HepG2 (cell line): Measurements from ENCODE around the gene BMPR2. TPM values are rescaled to one million over a fixed set of nuclear protein-coding genes. Genes with fewer than 3 reads are reported as not detected.
A peak's percentile ranks its signal among the peaks of the same experiment; 100 is the strongest.

Experiments used
- AFF4 ChIP-seq: sonication (generic); formaldehyde crosslinking; IDR thresholded peaks from 2 replicates; pipeline ENCODE4 v1.4.0; 2020; ENCODE audit warnings: missing genetic modification reagents
- FLYWCH1 ChIP-seq: sonication (generic); formaldehyde crosslinking; IDR thresholded peaks from 2 replicates; pipeline ENCODE4 v1.8.1; 2023; ENCODE audit warnings: mild to moderate bottlenecking, missing genetic modification reagents
- HNF1A ChIP-seq, 2 experiments: sonication (generic) in 1 of 2; formaldehyde crosslinking in 1 of 2; IDR thresholded peaks; 2 replicates each; pipeline versions ENCODE4 v1.4.0 to v1.6.1; 2016 to 2020; ENCODE audit warnings: borderline replicate concordance in 1 of 2, low read depth in 1 of 2, mild to moderate bottlenecking in 1 of 2, missing genetic modification reagents in 1 of 2
- KAT7 ChIP-seq: IDR thresholded peaks from 2 replicates; pipeline ENCODE4 v1.6.1; 2018; ENCODE audit warnings: borderline replicate concordance, missing compliant biosample characterization
- NFATC3 ChIP-seq: sonication (generic); formaldehyde crosslinking; IDR thresholded peaks from 2 replicates; pipeline ENCODE4 v1.5.1; 2020; ENCODE audit warnings: mild to moderate bottlenecking, missing genetic modification reagents
- ZBTB14 ChIP-seq: sonication (generic); formaldehyde crosslinking; IDR thresholded peaks from 2 replicates; pipeline ENCODE4 v1.4.0; 2020; ENCODE audit warnings: missing genetic modification reagents
- ZNF318 ChIP-seq: sonication (generic); formaldehyde crosslinking; IDR thresholded peaks from 2 replicates; pipeline ENCODE4 v1.4.0; 2020; ENCODE audit warnings: mild to moderate bottlenecking, missing genetic modification reagents
- polyA plus RNA-seq, 8 experiments: library from polyadenylated mRNA; depleted of rRNA in 3 of 8; stranded (reverse) in 7 of 8; unstranded in 1 of 8; fragments of >200 nt; fragmentation: Illumina TruSeq in 4 of 8; extraction: Trizol in 4 of 8; gene quantifications; 2 replicates each; pipeline versions ENCODE4 v1.2.1 to v1.2.3, GENCODE V29; 2011 to 2016; ENCODE audit warnings: low read depth in 4 of 8, missing spikeins in 1 of 8, mixed read lengths in 1 of 8; ENCODE audit not compliant: insufficient read depth in 1 of 8
- total RNA-seq, 5 experiments: library from RNA; depleted of rRNA; stranded (reverse); fragments of >200 nt; fragmentation: Illumina TruSeq; extraction: Trizol; gene quantifications; 2 replicates each; pipeline ENCODE4 v1.2.3, GENCODE V29; 2016; ENCODE audit warnings: low read depth in 1 of 5

Gene BMPR2
- total and polyA plus RNA-seq, 2 of the 13 experiments (the other 11 are each of a cell fraction or from before 2014, with no cell fraction given), result 5.5 to 10.3 TPM

- TF ChIP-seq FLYWCH1 (no peak), NFATC3 (CRISPR knock-in tag) (peak; percentile 75; the same call in 1 of the 2 replicates), KAT7 (no peak; the same call in 1 of the 2 replicates), HNF1A (IDR thresholded peaks at IDR 0.05; ENCODE audit: low read depth) (no peak), HNF1A (CRISPR knock-in tag; IDR thresholded peaks at IDR 0.05; ENCODE audit: borderline replicate concordance) (peak; percentile 39; the same call in 1 of the 2 replicates), ZBTB14 (no peak), AFF4 (CRISPR knock-in tag) (no peak), ZNF318 (CRISPR knock-in tag) (no peak)
Observed at GRCh38 chr2:202588647-202589581, 212.8 kb downstream of the BMPR2 start (continued).
